Activated B cell treated with CpG ODN at 0.5 μM for 24 hours (primary cell): Measurements from ENCODE around the gene ABRACL. TPM values are rescaled to one million over a fixed set of nuclear protein-coding genes. Genes with fewer than 3 reads are reported as not detected.

Experiments
- ATAC-seq: fragments of 200-7000 bp; cut with Tn5 transposase; one replicate; pipeline ENCODE4 v1.10.0; 2021; ENCODE audit warnings: low read depth, mild to moderate bottlenecking, moderate library complexity
- CTCF ChIA-PET: fragments of 350-600 bp; sonication (Branson Sonifier 250); formaldehyde crosslinking; loops from one replicate; lab custom pipeline; 2021; ENCODE audit warnings: antibody characterized with exemption; lab: Charles Lee
- POLR2A ChIA-PET: fragments of 350-600 bp; sonication (Branson Sonifier 250); formaldehyde crosslinking; loops from one replicate; lab custom pipeline; 2021; ENCODE audit warnings: antibody characterized with exemption; lab: Charles Lee
- DNase-seq: peaks from one replicate; pipeline ENCODE4 v3.0.0; 2022
- H3K27ac Mint-ChIP-seq: one replicate; pipeline ENCODE4 v1.8.0; 2020; ENCODE audit warnings: mixed read lengths
- H3K27me3 Mint-ChIP-seq: one replicate; pipeline ENCODE4 v1.8.0; 2021; ENCODE audit warnings: mixed read lengths
- H3K36me3 Mint-ChIP-seq: one replicate; pipeline ENCODE4 v1.8.0; 2021; ENCODE audit warnings: low read depth, mixed read lengths
- H3K4me1 Mint-ChIP-seq: one replicate; pipeline ENCODE4 v1.8.0; 2021; ENCODE audit warnings: mixed read lengths
- H3K4me3 Mint-ChIP-seq: one replicate; pipeline ENCODE4 v1.8.0; 2020; ENCODE audit warnings: mild to moderate bottlenecking, mixed read lengths
- H3K9me3 Mint-ChIP-seq: one replicate; pipeline ENCODE4 v1.8.0; 2020; ENCODE audit warnings: mixed read lengths
- intact Hi-C: fragments of 100-400 bp; cut with micrococcal nuclease; formaldehyde crosslinking; loops from one replicate; pipeline ENCODE4 v1.15.1; 2024
- total RNA-seq: library from RNA; stranded (reverse); gene quantifications from 2 replicates; pipeline ENCODE4 v1.2.3, GENCODE V29; 2022
- TF ChIP-seq, protein P1 (sequence below): fragments of 200-600 bp; IDR thresholded peaks from one replicate; pipeline ENCODE4 v1.8.0; 2022; ENCODE audit warnings: antibody characterized with exemption, mild to moderate bottlenecking

The ABRACL gene
- total RNA-seq, 1 donor from 2014 or later = 63.8 TPM

DNA sequence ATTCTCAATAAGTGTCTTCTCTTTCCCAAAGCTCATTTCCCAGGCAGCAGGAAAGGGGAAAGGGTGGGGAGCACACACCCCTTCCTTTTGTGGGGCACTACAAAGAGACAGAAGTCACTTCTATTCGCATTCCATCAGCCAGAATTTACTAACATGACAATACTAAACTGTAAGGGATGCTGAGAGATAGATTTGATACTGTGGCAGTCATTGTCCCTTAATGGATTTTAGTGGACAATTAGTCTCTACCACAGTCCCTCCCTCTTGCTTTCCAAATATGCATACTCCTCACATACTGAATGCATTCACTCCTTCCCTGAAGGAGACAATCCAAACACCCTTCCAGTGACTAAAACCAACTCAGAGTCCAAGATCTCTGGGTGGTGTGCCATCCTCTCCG lies 50.5 kb downstream of the ABRACL start:
- ATAC-seq (no peak), DNase-seq (no peak)
- no peak overlapping the region for H3K4me3 Mint-ChIP-seq
- H3K4me1 Mint-ChIP-seq = no peaks in the 10 kb centered on the region
- no peak overlapping the region for H3K27ac Mint-ChIP-seq
- TF ChIP-seq, protein P1, sequence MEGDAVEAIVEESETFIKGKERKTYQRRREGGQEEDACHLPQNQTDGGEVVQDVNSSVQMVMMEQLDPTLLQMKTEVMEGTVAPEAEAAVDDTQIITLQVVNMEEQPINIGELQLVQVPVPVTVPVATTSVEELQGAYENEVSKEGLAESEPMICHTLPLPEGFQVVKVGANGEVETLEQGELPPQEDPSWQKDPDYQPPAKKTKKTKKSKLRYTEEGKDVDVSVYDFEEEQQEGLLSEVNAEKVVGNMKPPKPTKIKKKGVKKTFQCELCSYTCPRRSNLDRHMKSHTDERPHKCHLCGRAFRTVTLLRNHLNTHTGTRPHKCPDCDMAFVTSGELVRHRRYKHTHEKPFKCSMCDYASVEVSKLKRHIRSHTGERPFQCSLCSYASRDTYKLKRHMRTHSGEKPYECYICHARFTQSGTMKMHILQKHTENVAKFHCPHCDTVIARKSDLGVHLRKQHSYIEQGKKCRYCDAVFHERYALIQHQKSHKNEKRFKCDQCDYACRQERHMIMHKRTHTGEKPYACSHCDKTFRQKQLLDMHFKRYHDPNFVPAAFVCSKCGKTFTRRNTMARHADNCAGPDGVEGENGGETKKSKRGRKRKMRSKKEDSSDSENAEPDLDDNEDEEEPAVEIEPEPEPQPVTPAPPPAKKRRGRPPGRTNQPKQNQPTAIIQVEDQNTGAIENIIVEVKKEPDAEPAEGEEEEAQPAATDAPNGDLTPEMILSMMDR = no peak
- ChIA-PET CTCF (no interaction called here), POLR2A (no interaction called here)
- H3K36me3 Mint-ChIP-seq = no peaks in the 10 kb centered on the region
- H3K27me3 Mint-ChIP-seq = no peaks in the 10 kb centered on the region
- H3K9me3 Mint-ChIP-seq = no peaks in the 10 kb centered on the region
- intact Hi-C loops = no loop called here

DNA sequence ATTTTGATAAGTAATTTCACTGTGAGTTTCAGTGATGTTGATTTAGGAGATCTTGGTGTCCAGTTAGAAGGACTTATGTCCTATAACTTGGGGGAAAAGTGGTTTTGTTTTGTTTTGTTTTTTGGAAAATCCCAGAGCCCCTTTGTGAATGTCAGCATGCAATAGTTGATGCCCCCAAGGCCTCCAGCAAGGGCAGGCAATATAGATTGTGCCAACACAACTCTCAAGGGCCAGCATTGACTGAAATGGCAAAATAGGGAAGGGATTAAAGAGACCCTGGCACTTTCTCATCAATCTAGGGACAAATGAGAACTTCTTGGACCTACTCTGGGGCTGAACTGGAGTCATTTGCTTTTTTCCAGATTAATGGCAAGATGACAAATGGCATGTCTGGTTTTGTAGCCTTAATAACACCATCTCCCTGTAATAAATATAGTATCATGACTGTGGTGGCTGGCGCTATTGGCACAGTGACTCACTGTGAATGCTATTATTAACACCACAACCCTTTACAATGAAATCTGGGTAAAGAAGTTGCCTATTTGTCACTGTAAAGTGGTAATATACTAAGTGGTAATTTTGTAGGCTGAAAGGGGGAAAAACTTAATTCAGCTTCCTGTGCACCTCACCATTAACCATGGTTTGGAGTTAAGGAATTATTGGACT lies 51.8 kb downstream of the ABRACL start:
- Mint-ChIP-seq H3K27me3 (no peaks in the 10 kb centered on the region), H3K27ac (no peak overlapping the region), H3K9me3 (no peaks in the 10 kb centered on the region), H3K36me3 (no peaks in the 10 kb centered on the region), H3K4me1 (no peaks in the 10 kb centered on the region), H3K4me3 (no peak overlapping the region)
- ChIA-PET POLR2A (no interaction called here), CTCF (no interaction called here)
- no peak for ATAC-seq
- no peak for DNase-seq
- TF ChIP-seq, protein P1 = no peak
- intact Hi-C loops = no loop called here

DNA sequence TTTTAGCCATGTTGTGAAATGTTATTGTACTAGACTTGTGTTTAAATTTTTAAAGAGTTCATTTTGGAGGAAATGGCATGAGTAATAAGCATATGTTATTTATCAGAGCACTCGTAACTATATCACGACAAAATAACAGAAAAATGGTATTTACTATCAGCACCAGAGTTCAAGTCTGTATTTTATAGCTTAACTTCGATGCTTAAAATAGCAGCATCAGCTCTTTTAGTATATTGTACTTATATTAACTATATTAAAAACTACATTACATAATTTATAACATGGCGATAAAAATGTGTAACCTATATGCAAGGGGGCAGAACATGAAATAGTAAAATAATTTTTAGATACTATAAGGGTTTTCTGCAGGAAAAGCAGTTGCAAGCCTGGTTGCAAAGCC lies 52.9 kb downstream of the ABRACL start:
- DNase-seq (no peak), ATAC-seq (no peak)
- Mint-ChIP-seq H3K4me3 (no peak overlapping the region), H3K36me3 (no peaks in the 10 kb centered on the region), H3K9me3 (no peaks in the 10 kb centered on the region), H3K4me1 (no peaks in the 10 kb centered on the region), H3K27ac (no peak overlapping the region), H3K27me3 (peaks cover 2% of the 10 kb centered on the region)
- ChIA-PET POLR2A (no interaction called here), CTCF (interaction anchor here (1.2 kb wide), 1 partner anchor 36 kb away, joined by 3 read pairs; no protein-coding TSS in a partner anchor)
- TF ChIP-seq, protein P1 = no peak
- intact Hi-C loops = no loop called here

DNA sequence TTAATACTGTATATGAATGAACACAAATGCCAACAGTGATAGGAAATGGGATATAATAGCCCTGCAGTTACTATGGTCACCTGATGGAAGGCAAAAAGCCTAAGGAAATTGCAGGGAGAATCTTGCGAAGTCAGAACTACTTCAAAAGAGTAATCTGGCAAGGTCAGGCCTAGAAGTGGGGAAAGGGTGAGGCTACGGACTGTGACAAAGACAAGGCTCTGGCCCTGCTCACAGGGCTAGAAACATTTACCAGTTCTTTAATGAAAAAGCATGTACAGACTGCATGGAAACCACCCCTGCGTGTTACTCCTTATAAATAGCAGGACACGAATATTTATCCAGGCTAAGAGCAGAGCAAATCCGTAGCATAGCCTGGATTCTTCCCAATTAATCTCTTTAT lies 53.8 kb downstream of the ABRACL start:
- Mint-ChIP-seq H3K4me1 (no peaks in the 10 kb centered on the region), H3K36me3 (no peaks in the 10 kb centered on the region), H3K27me3 (peaks cover 2% of the 10 kb centered on the region), H3K4me3 (no peak overlapping the region), H3K27ac (no peak overlapping the region), H3K9me3 (no peaks in the 10 kb centered on the region)
- ATAC-seq = no peak
- TF ChIP-seq, protein P1 = no peak
- intact Hi-C loops = no loop called here
- DNase-seq = no peak
- POLR2A ChIA-PET = no interaction called here
- CTCF ChIA-PET = interaction anchor here (1.2 kb wide), 1 partner anchor 35 kb away, joined by 3 read pairs; no protein-coding TSS in a partner anchor

DNA sequence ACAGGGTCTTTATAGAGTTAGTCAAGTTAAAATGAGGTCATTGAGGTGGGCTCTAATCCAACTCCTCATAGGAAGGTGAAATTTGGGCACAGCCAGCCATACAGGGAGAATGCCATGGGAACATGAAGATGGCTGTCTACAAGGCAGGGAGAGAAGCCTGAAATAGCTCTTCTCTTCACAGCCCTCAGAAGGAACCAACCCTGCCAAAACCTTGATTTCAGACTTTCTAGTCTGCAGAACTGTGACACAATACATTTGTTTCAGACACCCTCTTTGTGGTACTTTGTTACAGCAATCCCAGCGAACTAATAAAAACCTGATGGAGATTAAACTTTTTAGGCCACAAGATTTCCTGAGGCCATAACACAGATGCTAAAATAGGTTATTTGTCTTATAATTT lies 63.3 kb downstream of the ABRACL start:
- ATAC-seq (no peak), DNase-seq (no peak)
- CTCF ChIA-PET = no interaction called here
- no peak overlapping the region for H3K4me3 Mint-ChIP-seq
- POLR2A ChIA-PET = no interaction called here
- TF ChIP-seq, protein P1 = no peak
- peaks cover 4% of the 10 kb centered on the region for H3K9me3 Mint-ChIP-seq
- no peaks in the 10 kb centered on the region for H3K36me3 Mint-ChIP-seq
- H3K27me3 Mint-ChIP-seq = no peaks in the 10 kb centered on the region
- no peak overlapping the region for H3K27ac Mint-ChIP-seq
- H3K4me1 Mint-ChIP-seq = no peaks in the 10 kb centered on the region
- intact Hi-C loops = no loop called here

Other genes with a start within 250 kb of the ABRACL start
- gene ECT2L, start 232.7 kb upstream of the ABRACL start, total RNA-seq = not detected in 2 replicates
- 44.8 and 58.8 TPM in 2 replicates for gene REPS1, start 40.5 kb upstream of the ABRACL start, total RNA-seq
- gene HECA, start 106.3 kb downstream of the ABRACL start, total RNA-seq = 34.9 and 38.3 TPM in 2 replicates